HCT116 (cell line): ENCODE data around the gene CR2.

Experiments used
- EGR1 ChIP-seq: IDR thresholded peaks from 2 replicates; pipeline ENCODE4 v1.6.1; 2012; ENCODE audit warnings: low read depth
- EZH2 ChIP-seq: fragments of 200-600 bp; sonication (generic); IDR thresholded peaks from 2 replicates; pipeline ENCODE4 v1.6.1; 2017; ENCODE audit warnings: antibody characterized with exemption, mixed run types
- EZH2phosphoT487 ChIP-seq: fragments of 200-600 bp; IDR thresholded peaks from 2 replicates; pipeline ENCODE4 v1.6.1; 2018; ENCODE audit warnings: antibody characterized with exemption, borderline replicate concordance
- JUND ChIP-seq: IDR thresholded peaks from 2 replicates; pipeline ENCODE4 v1.6.1; 2012
- POLR2AphosphoS5 ChIP-seq: IDR thresholded peaks from 2 replicates; pipeline ENCODE4 v1.6.1; 2011; ENCODE audit warnings: mild to moderate bottlenecking, low read depth, low read length, moderate library complexity
- SIN3A ChIP-seq: IDR thresholded peaks from 2 replicates; pipeline ENCODE4 v1.6.1; 2012; ENCODE audit warnings: low read depth
- SP1 ChIP-seq: IDR thresholded peaks from 2 replicates; pipeline ENCODE4 v1.6.1; 2012; ENCODE audit warnings: low read depth
- SRF ChIP-seq: IDR thresholded peaks from 2 replicates; pipeline ENCODE4 v1.6.1; 2012; ENCODE audit warnings: low read depth
- TCF7L2 ChIP-seq: IDR thresholded peaks from 2 replicates; pipeline ENCODE4 v1.7.0; 2011; ENCODE audit warnings: borderline replicate concordance, inconsistent platforms; ENCODE audit not compliant: insufficient read depth, insufficient read length; ENCODE audit errors: extremely low read depth
- ZNF274 ChIP-seq: fragments of 200-500 bp; sonication (Bioruptor generic); IDR thresholded peaks from 2 replicates; pipeline ENCODE4 v1.6.1; 2014; ENCODE audit warnings: mild to moderate bottlenecking, low read depth, low read length, inconsistent platforms
- TF ChIP-seq, protein P1 (sequence below), 3 experiments: fragments of 200-600 bp in 1 of 3; sonication (generic) in 1 of 3; IDR thresholded peaks in 2 of 3; conservative IDR thresholded peaks in 1 of 3; 2 replicates each; pipeline ENCODE4 v1.5.1; 2012 to 2017; ENCODE audit warnings: low read depth in 2 of 3, low read length in 2 of 3, antibody characterized with exemption in 1 of 3, borderline replicate concordance in 1 of 3, control low read depth in 1 of 3, mild to moderate bottlenecking in 1 of 3, mixed read lengths in 1 of 3, mixed run types in 1 of 3, moderate library complexity in 1 of 3; ENCODE audit not compliant: insufficient read depth in 1 of 3
- TF ChIP-seq, protein P2 (sequence below): IDR thresholded peaks from 2 replicates; pipeline ENCODE4 v1.6.1; 2011; ENCODE audit warnings: mild to moderate bottlenecking, low read length, moderate library complexity; ENCODE audit not compliant: insufficient replicate concordance; ENCODE audit errors: extremely low read depth

DNA sequence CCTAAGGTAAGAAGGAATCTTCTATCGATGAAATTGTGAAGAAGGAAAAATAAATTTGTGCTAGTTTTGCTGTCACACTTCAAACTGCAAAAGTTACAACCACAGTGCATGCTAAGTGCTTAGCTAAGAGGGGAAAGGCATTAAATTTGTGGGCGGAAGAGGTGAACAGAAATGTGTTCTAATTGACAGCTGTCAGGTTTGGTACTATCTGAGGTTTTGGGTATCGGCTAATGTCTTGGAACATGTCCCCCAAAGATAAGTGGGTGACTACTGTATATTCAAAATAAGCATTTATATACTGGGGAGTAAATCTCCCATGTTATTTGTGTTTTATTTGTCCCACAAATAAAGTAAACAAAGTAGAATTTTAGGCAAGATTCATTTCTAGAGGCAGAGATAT, 49.8 kb downstream of the CR2 start:
- no peak for TF ChIP-seq POLR2AphosphoS5
- TF ChIP-seq EZH2: no peak
- TF ChIP-seq, protein P1, sequence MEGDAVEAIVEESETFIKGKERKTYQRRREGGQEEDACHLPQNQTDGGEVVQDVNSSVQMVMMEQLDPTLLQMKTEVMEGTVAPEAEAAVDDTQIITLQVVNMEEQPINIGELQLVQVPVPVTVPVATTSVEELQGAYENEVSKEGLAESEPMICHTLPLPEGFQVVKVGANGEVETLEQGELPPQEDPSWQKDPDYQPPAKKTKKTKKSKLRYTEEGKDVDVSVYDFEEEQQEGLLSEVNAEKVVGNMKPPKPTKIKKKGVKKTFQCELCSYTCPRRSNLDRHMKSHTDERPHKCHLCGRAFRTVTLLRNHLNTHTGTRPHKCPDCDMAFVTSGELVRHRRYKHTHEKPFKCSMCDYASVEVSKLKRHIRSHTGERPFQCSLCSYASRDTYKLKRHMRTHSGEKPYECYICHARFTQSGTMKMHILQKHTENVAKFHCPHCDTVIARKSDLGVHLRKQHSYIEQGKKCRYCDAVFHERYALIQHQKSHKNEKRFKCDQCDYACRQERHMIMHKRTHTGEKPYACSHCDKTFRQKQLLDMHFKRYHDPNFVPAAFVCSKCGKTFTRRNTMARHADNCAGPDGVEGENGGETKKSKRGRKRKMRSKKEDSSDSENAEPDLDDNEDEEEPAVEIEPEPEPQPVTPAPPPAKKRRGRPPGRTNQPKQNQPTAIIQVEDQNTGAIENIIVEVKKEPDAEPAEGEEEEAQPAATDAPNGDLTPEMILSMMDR (IDR thresholded peaks at IDR 0.05 in 2 of 3, conservative IDR thresholded peaks at IDR 0.05 in 1 of 3; ENCODE audit: borderline replicate concordance in 1 of 3, insufficient read depth in 1 of 3, low read depth in 2 of 3, low read length in 2 of 3): no peak
- TF ChIP-seq SRF: no peak
- TF ChIP-seq EZH2phosphoT487: no peak
- TF ChIP-seq SP1: no peak
- no peak for TF ChIP-seq TCF7L2
- TF ChIP-seq, protein P2, sequence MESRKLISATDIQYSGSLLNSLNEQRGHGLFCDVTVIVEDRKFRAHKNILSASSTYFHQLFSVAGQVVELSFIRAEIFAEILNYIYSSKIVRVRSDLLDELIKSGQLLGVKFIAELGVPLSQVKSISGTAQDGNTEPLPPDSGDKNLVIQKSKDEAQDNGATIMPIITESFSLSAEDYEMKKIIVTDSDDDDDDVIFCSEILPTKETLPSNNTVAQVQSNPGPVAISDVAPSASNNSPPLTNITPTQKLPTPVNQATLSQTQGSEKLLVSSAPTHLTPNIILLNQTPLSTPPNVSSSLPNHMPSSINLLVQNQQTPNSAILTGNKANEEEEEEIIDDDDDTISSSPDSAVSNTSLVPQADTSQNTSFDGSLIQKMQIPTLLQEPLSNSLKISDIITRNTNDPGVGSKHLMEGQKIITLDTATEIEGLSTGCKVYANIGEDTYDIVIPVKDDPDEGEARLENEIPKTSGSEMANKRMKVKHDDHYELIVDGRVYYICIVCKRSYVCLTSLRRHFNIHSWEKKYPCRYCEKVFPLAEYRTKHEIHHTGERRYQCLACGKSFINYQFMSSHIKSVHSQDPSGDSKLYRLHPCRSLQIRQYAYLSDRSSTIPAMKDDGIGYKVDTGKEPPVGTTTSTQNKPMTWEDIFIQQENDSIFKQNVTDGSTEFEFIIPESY: no peak
- TF ChIP-seq ZNF274: no peak
- no peak for TF ChIP-seq JUND
- no peak for TF ChIP-seq SIN3A
- TF ChIP-seq EGR1: no peak
